Memory B cell (primary cell): ENCODE measurements around the gene MRPL28.
"Not testable (repeated sequence)": the region's sequence is repeated elsewhere in the genome, so short reads cannot be mapped to it uniquely, and the experiment has no call there.

Source experiments
- ATAC-seq: fragments of 150-1000 bp; cut with Tn5 transposase; 2 replicates; pipeline ENCODE4 v1.10.0; 2021; ENCODE audit warnings: low read depth, mild to moderate bottlenecking, moderate library complexity
- DNase-seq, 2 donors: peaks; one replicate each; pipeline ENCODE4 v3.0.0; 2022; ENCODE audit warnings: low spot score in 2 of 2
- H3K27ac Mint-ChIP-seq: one replicate; pipeline ENCODE4 v1.8.0; 2022; ENCODE audit warnings: mild to moderate bottlenecking, moderate library complexity, mixed read lengths
- H3K27me3 Mint-ChIP-seq: one replicate; pipeline ENCODE4 v1.8.0; 2022; ENCODE audit warnings: mixed read lengths
- H3K36me3 Mint-ChIP-seq: one replicate; pipeline ENCODE4 v1.8.0; 2022; ENCODE audit warnings: mild to moderate bottlenecking, mixed read lengths
- H3K4me1 Mint-ChIP-seq: one replicate; pipeline ENCODE4 v1.8.0; 2022; ENCODE audit warnings: mixed read lengths
- H3K4me3 Mint-ChIP-seq: one replicate; pipeline ENCODE4 v1.8.0; 2022; ENCODE audit warnings: mild to moderate bottlenecking, moderate library complexity, mixed read lengths
- H3K9me3 Mint-ChIP-seq: one replicate; pipeline ENCODE4 v1.8.0; 2022; ENCODE audit warnings: mixed read lengths

The MRPL28 gene

DNA sequence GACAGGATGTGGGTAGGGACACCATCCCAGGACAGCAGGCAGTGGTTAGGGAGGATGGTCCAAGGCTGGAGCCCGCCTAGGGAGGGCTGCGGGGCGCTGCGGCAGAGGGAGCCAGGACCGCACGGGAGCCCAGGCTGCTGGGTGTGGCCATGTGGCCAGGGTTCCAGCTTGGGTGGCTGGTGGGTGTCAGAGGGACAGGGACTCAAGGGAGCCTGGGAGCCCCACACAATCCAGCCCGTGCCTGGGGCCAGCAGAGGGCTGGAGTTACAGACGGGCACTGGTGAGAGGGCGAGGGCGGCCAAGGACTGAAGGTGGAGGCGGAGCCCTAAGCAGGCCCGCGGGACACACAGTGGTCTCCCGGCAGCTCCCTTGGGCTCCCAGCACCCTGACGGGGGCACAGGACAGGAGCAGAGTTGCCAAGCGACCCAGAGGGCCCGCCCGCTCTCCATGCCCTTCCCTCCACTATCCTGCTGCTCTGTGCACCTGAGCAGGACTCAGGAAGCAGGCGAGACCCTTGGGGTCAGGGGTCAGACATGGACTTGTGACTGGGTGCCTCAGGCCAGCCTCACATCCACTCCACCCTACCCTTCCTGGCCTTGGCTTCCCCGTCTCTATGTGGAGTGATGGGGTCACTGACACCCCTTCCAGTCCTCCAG, 7.1 kb downstream of the MRPL28 start:
- no peak for DNase-seq
- H3K27ac Mint-ChIP-seq = no peak overlapping the region
- ATAC-seq = no peak
- H3K4me1 Mint-ChIP-seq = peaks cover 5% of the 10 kb centered on the region
- no peak overlapping the region for H3K4me3 Mint-ChIP-seq
- peaks cover 7% of the 10 kb centered on the region for H3K36me3 Mint-ChIP-seq
- no peaks in the 10 kb centered on the region for H3K9me3 Mint-ChIP-seq
- H3K27me3 Mint-ChIP-seq = peaks cover 10% of the 10 kb centered on the region

DNA sequence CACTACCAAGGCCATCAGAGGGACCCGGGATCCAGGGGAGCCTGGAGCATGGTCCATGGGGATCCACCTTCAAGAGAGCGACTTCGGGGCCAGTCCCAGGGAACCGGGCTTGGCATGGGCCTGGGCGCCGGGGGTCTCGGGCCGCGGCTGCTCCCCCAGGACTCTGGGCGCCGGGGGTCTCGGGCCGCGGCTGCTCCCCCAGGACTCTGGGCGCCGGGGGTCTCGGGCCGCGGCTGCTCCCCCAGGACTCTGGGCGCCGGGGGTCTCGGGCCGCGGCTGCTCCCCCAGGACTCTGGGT, 7.7 kb downstream of the MRPL28 start:
- H3K27me3 Mint-ChIP-seq = peaks cover 10% of the 10 kb centered on the region
- DNase-seq, H3K4me3 Mint-ChIP-seq, ATAC-seq, H3K27ac Mint-ChIP-seq, H3K36me3 Mint-ChIP-seq, H3K9me3 Mint-ChIP-seq, H3K4me1 Mint-ChIP-seq: not testable (repeated sequence)

DNA sequence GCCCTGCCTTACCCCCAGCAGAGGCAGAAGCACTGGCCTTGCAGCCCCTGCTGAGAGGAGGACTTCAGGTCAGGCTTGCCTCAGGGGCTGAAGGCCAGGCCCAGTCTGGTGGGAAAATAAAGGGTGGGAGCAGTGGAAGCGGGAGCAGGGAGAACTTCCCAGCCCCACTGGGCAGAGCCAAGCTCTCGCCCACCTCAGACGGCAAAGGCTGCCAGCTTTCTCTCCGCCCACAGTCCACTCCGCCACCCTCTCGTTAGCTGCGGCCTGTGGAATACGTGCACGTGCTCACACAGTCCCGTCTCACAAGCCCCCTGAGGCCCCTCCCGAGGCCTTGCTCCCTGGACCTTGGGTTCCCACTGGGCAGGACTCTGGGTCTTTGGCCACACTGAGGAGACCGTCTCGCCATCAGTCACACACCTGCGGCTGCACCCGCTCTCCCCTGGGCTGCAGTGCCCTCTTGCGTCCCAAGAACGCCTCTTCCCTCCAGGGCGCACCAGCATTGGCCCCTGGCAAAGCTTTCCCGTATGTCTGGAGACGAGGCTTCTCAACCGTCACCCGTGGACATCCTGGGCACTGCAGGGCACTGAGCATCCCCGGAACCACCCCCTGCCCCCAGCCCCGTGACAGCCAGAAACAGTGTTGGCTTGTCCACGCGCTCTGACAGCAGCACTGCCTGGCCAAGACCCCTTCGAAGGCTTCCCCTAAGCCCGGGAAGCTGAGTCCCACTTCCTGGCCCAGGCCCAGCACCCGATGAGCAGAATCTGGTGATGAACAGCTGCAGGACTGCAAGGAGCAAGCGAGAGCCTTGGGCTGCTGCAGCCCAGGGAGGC, 8.3 kb downstream of the MRPL28 start:
- peak; percentile 96 for ATAC-seq
- peaks cover 5% of the 10 kb centered on the region for H3K4me1 Mint-ChIP-seq
- no peak overlapping the region for H3K27ac Mint-ChIP-seq
- peak; percentile 56 to 67 for DNase-seq
- H3K9me3 Mint-ChIP-seq = no peaks in the 10 kb centered on the region
- H3K4me3 Mint-ChIP-seq = no peak overlapping the region
- H3K36me3 Mint-ChIP-seq = peaks cover 4% of the 10 kb centered on the region
- peaks cover 10% of the 10 kb centered on the region for H3K27me3 Mint-ChIP-seq

DNA sequence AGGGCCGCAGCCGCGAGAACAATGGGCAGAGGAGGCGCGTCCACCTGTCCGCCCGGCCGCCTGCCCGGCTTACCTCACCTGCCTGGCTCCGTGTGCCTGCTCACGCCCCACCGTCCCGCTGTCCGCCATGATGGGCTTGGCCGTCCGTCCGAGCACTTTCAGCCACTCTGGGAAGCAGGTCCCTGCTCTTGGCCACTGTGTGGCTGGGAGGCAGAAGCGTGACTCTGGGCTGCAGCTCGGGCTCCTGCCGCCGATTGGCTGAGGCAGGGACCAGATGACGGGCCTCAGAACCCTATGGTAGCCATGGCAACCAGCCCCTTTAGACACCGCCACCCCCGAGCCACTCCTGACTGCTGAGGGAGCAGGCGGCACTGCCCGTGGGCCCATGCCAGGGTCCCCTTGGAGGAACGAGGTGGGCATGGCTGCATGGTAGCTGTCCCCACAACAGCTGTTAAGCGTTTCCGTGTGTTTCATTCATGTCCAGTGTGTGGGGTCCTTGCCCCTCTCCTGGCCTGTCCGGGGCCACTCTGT, 8.9 kb downstream of the MRPL28 start:
- H3K9me3 Mint-ChIP-seq = no peaks in the 10 kb centered on the region
- DNase-seq (no peak), ATAC-seq (no peak)
- no peak overlapping the region for H3K4me3 Mint-ChIP-seq
- peaks cover 5% of the 10 kb centered on the region for H3K4me1 Mint-ChIP-seq
- H3K27ac Mint-ChIP-seq = no peak overlapping the region
- no peaks in the 10 kb centered on the region for H3K36me3 Mint-ChIP-seq
- peaks cover 10% of the 10 kb centered on the region for H3K27me3 Mint-ChIP-seq

DNA sequence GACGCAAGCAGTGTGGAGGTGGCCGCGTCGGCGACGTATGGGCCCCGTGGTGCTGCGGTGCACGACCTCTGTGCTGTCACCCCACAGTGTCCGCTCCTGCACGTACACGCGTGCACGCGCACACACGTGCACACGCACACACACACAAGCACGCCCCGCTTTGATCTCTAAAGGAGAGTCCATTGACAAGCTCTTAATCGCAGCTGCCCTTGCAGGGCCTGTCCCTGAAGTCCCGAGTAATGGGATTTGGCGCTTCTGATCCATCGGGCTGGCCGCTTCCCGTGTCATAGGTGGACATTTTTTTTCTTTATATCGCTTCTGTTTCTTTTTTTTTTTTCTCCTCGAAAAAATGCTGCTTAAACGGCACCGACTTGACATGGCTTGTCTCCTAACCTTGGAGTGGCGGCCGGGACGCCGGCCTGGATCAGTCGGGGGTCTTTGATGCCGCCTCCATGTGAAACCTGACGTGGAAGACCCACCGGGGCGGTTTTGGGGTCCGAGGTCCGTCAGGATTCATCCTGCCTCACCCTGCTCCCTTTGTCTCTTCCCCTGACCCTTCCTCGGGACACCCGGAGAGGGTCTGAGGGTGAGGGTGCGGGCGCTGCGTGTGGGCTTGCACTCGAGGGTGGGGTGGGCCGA, 9.5 kb downstream of the MRPL28 start:
- Mint-ChIP-seq H3K27ac (no peak overlapping the region), H3K27me3 (peaks cover 10% of the 10 kb centered on the region), H3K4me3 (no peak overlapping the region), H3K9me3 (no peaks in the 10 kb centered on the region), H3K4me1 (peaks cover 5% of the 10 kb centered on the region), H3K36me3 (no peaks in the 10 kb centered on the region)
- ATAC-seq (no peak), DNase-seq (no peak)

DNA sequence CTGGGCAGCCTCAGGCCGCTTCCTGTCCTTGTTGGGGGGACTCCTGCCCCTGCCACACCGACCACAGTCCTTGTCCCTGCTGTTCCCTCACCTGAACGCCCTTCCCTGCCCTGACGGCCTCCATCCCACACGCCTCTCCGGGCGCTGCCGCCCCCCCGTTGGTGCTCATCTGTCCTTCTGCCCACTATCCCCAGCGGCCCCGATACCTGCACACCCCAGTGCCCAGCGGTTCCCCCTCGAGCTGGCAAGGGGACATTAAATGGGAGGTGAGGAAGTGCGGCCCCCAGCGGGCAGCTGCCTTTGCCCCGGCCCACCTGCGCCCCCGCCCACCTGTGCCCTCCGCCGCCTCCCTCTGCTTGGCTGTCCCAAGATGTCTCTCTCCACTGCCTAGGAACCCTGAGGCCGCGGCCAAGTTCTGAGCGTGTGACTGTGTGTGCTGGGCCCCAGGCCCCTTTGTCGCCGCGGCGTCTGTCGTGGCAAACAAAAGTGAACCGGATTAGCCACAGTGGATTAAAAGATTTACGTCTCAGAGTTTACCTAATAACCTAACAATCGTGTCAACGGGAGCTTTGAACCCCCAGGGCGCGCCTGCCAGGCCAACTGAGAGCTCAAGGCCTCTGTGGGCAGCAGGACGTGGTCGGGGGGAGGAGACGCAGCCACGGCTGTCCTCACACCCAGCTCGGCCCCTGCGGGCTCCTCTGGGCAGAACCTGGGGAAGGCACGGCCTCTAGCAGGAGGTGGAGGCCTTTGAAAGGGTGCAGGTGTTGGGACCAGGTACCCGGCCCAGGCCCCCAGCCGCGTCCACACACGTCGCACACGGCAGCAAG, 10.3 kb downstream of the MRPL28 start:
- Mint-ChIP-seq H3K27ac (no peak overlapping the region), H3K4me3 (no peak overlapping the region), H3K36me3 (no peaks in the 10 kb centered on the region), H3K4me1 (peaks cover 5% of the 10 kb centered on the region), H3K27me3 (peaks cover 10% of the 10 kb centered on the region), H3K9me3 (no peaks in the 10 kb centered on the region)
- DNase-seq (no peak), ATAC-seq (no peak)

DNA sequence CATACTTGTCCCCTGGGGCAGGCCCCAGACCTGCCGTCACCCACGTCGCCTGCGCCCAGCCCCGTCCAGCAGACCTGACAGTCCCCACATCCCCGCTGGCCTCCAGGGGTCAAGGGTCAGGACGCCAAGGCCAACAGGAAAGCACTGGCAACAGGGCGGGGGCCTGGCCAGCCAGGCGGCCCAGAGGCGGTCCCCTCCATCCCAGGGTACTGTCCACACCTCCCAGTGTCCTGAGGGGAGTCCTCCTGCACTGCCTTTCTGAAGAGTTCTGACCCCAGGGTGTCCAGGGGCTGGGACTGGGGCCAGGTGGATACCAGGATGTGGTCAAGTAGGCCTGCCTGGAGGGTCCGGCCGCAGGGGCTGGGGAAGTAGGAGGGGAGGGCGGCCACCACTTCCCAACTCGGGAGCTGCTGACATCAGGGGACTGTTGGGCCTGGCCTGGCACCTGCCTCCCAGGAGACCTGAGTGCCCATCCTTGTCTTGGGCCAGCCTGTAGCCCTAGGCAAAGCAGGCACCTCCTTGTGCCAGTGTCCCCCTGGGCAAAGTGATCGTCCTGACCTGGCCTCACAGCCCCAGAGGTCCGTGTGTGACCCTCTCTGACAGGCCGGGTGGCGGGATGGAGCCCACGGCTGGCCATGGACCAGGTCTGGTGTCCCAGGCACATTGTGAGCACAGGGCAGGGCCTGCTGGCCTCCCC, 11.1 kb downstream of the MRPL28 start:
- no peak for ATAC-seq
- no peaks in the 10 kb centered on the region for H3K36me3 Mint-ChIP-seq
- no peak overlapping the region for H3K4me3 Mint-ChIP-seq

DNA sequence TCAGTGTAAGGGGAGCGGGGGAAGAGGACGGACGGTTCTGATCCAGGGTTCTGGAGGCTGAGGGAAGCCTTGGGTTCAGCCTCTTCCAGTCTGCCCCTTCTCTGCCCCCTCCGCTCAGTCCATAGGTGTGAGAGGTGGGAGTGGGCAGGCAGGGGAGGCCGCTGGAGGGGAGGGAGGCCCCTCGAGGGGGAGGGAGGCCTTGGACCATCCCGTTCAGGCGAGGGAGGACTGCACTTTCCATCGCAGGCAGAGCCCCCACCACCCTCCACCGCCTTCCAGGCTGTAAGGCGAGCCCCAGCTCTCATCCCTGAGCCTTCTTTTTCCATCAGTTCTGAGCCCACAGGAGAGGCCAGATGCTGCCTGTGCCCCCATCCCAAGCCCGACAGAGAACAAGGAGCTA, 13.6 kb downstream of the MRPL28 start:
- Mint-ChIP-seq H3K9me3 (no peaks in the 10 kb centered on the region), H3K27me3 (no peaks in the 10 kb centered on the region), H3K27ac (no peak overlapping the region), H3K4me1 (no peaks in the 10 kb centered on the region), H3K4me3 (no peak overlapping the region), H3K36me3 (no peaks in the 10 kb centered on the region)
- no peak for DNase-seq
- no peak for ATAC-seq

More for the DNA sequence above, 11.1 kb downstream of the MRPL28 start:
- Mint-ChIP-seq H3K27ac (no peak overlapping the region), H3K9me3 (no peaks in the 10 kb centered on the region), H3K27me3 (peaks cover 10% of the 10 kb centered on the region), H3K4me1 (peaks cover 5% of the 10 kb centered on the region)
- DNase-seq = no peak

DNA sequence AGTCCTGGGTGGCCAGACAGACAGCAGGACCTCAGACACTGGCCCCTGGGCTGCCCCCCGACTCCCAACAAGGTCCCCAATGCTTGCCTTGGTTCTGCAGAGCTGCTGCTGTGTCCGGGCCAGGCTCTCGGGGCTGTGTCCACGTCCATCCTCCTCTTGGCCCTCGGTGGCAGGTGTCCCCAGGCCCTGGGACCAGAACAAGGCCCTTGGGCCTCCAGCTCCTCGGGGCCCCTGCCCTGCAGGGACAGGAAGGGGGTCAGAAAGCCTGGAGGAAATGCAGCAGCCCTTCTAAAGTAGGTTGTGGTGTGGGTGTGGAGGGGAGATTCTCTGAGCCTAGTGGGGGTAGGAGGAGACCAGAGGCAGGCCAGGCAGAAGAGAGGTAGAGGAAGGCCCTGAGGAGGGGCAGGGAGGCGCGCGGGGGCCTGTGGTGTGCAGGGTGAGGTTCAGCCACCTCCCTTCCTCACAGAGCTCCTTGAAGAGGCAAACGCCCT, 15.3 kb downstream of the MRPL28 start:
- H3K36me3 Mint-ChIP-seq = peaks cover 2% of the 10 kb centered on the region
- DNase-seq (no peak), ATAC-seq (no peak)
- no peaks in the 10 kb centered on the region for H3K9me3 Mint-ChIP-seq
- H3K27me3 Mint-ChIP-seq = no peaks in the 10 kb centered on the region
- no peak overlapping the region for H3K4me3 Mint-ChIP-seq
- H3K4me1 Mint-ChIP-seq = no peaks in the 10 kb centered on the region
- H3K27ac Mint-ChIP-seq = no peak overlapping the region

DNA sequence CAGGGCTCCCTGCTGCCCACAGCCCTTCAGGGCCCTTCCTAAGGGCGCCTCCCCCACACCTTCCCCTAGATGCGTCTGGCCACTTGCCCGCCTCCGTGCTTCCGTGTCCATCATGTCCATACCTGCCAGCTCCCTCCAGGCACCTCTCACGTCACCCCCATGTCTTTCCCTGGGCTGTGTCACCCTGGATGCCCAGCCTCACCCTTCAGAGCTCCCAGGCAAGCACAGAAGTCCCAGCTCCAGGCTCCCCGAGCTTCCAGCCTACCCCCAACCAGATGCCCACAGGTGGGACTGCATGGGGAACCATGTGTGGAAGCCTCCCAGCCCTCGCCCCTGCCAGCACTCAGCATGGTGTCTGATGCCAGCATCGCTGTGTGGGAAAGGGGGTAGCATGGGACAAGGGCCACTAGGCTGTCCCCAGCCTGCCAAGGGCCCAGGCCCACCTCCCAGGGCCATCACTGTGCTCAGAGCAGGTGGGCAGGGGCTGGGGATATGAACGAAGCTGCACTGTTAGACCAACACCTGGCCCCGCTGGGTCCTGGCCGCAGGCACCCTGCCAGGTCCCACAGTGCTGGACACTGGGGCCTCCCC, 16.0 kb downstream of the MRPL28 start:
- H3K9me3 Mint-ChIP-seq = no peaks in the 10 kb centered on the region
- H3K36me3 Mint-ChIP-seq = peaks cover 2% of the 10 kb centered on the region
- DNase-seq = no peak
- H3K27me3 Mint-ChIP-seq = no peaks in the 10 kb centered on the region
- H3K27ac Mint-ChIP-seq = no peak overlapping the region
- peaks cover 3% of the 10 kb centered on the region for H3K4me1 Mint-ChIP-seq
- peak overlapping the region; percentile 39 for H3K4me3 Mint-ChIP-seq
- ATAC-seq = no peak

DNA sequence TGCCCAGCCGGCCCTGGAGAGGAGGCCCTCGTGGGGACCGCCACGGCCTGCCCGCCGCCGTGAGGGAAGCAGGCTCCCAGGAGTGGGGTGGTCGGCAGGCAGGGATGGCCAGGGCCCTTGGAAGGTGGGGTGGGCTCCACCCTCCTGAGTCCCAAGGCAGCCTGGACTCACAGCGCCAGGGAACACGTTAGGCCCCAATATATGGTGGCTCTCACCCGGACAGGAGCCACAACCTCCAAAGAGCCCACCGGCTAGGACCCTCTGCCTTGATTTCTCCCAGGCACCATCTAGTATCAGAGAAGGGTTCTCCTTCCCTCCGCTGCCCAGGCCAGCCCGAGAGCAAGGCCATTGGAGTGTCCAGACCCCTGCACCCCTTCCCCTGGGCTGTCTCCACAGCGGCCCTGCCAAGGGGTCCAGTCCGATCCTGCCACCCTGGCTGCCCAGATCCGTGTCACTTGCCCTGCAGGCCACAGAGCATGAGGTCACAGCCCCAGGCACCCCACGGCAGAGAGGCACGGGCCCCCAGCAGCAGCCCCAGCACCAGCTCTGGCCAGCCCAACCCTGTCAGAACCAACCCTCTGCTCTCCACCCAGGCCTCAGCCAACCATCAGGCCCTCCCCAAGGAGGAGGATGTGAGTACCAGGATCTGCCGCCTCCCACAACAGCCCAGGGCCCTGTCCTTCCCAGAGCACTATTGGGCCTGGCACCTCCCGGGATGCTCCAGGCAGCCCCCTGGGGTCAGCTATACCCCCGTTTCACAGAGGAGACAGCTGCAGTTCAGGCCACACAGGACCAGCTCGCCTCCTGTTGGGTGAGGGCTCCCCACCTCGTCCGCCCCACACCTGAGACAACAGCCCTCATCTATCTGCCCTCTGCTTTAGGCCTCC, 16.7 kb downstream of the MRPL28 start:
- no peak for ATAC-seq
- no peak for DNase-seq
- no peaks in the 10 kb centered on the region for H3K9me3 Mint-ChIP-seq
- peak overlapping the region; percentile 39 for H3K4me3 Mint-ChIP-seq
- H3K36me3 Mint-ChIP-seq = peaks cover 2% of the 10 kb centered on the region
- no peaks in the 10 kb centered on the region for H3K27me3 Mint-ChIP-seq
- H3K27ac Mint-ChIP-seq = no peak overlapping the region
- H3K4me1 Mint-ChIP-seq = peaks cover 7% of the 10 kb centered on the region
